PFSK-1 (cell line): Measurements from ENCODE around the gene COPG2.

Experiments used
- FOXP2 ChIP-seq: optimal IDR thresholded peaks from 2 replicates; pipeline ENCODE3; 2011; ENCODE audit warnings: borderline replicate concordance, control low read depth, inconsistent platforms; ENCODE audit not compliant: insufficient read depth; ENCODE audit errors: extremely low read length, extremely low read depth
- POLR2AphosphoS5 ChIP-seq: IDR thresholded peaks from 2 replicates; pipeline ENCODE4 v1.6.1; 2012; ENCODE audit warnings: low read depth, mild to moderate bottlenecking, control low read depth, low read length, moderate library complexity
- REST ChIP-seq, 2 experiments: IDR thresholded peaks; 2 replicates each; pipeline versions ENCODE4 v1.6.1 to v1.8.0; 2011 to 2012; ENCODE audit warnings: low read depth in 2 of 2, low read length in 2 of 2, control low read depth in 1 of 2, inconsistent platforms in 1 of 2, mild to moderate bottlenecking in 1 of 2, moderate library complexity in 1 of 2; ENCODE audit not compliant: insufficient read depth in 1 of 2
- SIN3A ChIP-seq: IDR thresholded peaks from 2 replicates; pipeline ENCODE4 v1.6.1; 2012; ENCODE audit warnings: mild to moderate bottlenecking, low read length, moderate library complexity, borderline replicate concordance; ENCODE audit not compliant: insufficient read depth
- TAF1 ChIP-seq: IDR thresholded peaks from 2 replicates; pipeline ENCODE4 v1.6.1; 2012; ENCODE audit warnings: low read length, control low read depth, borderline replicate concordance; ENCODE audit not compliant: insufficient read depth

COPG2 gene

GRCh38 chr7:130468612-130469011, 199.9 kb downstream of the COPG2 start:
- TF ChIP-seq TAF1: no peak
- no peak for TF ChIP-seq FOXP2
- TF ChIP-seq POLR2AphosphoS5: no peak
- TF ChIP-seq REST (IDR thresholded peaks at IDR 0.05; ENCODE audit: insufficient read depth in 1 of 2, low read depth in 2 of 2, low read length in 2 of 2): no peak
- TF ChIP-seq SIN3A: no peak

- TF ChIP-seq FOXP2 (no peak), SIN3A (no peak), TAF1 (no peak), POLR2AphosphoS5 (no peak), REST (IDR thresholded peaks at IDR 0.05; ENCODE audit: insufficient read depth in 1 of 2, low read depth in 2 of 2, low read length in 2 of 2) (no peak)
These were observed 204.8 kb downstream of the COPG2 start for GRCh38 chr7:130463553-130464434.

GRCh38 chr7:130461272-130461671, 207.3 kb downstream of the COPG2 start:
- TF ChIP-seq TAF1 (no peak), SIN3A (no peak)

- no peak for TF ChIP-seq REST (IDR thresholded peaks at IDR 0.05; ENCODE audit: insufficient read depth in 1 of 2, low read depth in 2 of 2, low read length in 2 of 2)
- TF ChIP-seq SIN3A: no peak
- TF ChIP-seq FOXP2: no peak
- no peak for TF ChIP-seq TAF1
- TF ChIP-seq POLR2AphosphoS5: no peak
These were observed 210.3 kb downstream of the COPG2 start for GRCh38 chr7:130458257-130458656.
